Esophagus (tissue), 2 donors: Measurements from ENCODE around the gene REL. TPM values are rescaled to one million over a fixed set of nuclear protein-coding genes. Genes with fewer than 3 reads are reported as not detected.

ENCODE experiments used
- H3K27ac ChIP-seq, 2 donors: one replicate each; pipeline ENCODE4 v1.5.1; 2013; ENCODE audit warnings: low read depth in 2 of 2, mild to moderate bottlenecking in 2 of 2, inconsistent platforms in 1 of 2, low read length in 1 of 2, moderate library complexity in 1 of 2
- H3K27me3 ChIP-seq, 2 donors: one replicate each; pipeline ENCODE4 v1.6.1; 2013; ENCODE audit warnings: low read length in 2 of 2, control low read depth in 1 of 2, mild to moderate bottlenecking in 1 of 2; ENCODE audit not compliant: insufficient read depth in 2 of 2, control insufficient read depth in 1 of 2
- H3K36me3 ChIP-seq, 2 donors: one replicate each; pipeline ENCODE4 v1.6.1; 2013; ENCODE audit warnings: low read length in 1 of 2; ENCODE audit not compliant: control insufficient read depth in 2 of 2, insufficient read depth in 2 of 2
- H3K4me1 ChIP-seq, 2 donors: one replicate each; pipeline ENCODE4 v1.6.1; 2013; ENCODE audit warnings: low read length in 1 of 2; ENCODE audit not compliant: control insufficient read depth in 2 of 2, insufficient read depth in 2 of 2
- H3K4me3 ChIP-seq, 2 donors: one replicate each; pipeline ENCODE4 v1.5.1; 2013; ENCODE audit warnings: low read length in 2 of 2, mild to moderate bottlenecking in 2 of 2, low read depth in 1 of 2, moderate library complexity in 1 of 2
- H3K9me3 ChIP-seq, 2 donors: one replicate each; pipeline ENCODE4 v1.6.1; 2013; ENCODE audit warnings: mild to moderate bottlenecking in 2 of 2, low read depth in 1 of 2, low read length in 1 of 2, moderate library complexity in 1 of 2; ENCODE audit not compliant: control insufficient read depth in 2 of 2, insufficient read depth in 1 of 2
- WGBS, 2 donors: extraction: QIAGEN DNeasy Blood & Tissue Kit; methylation state at CpG; one replicate each; pipeline ENCODE4 v1.1.7; 2013; 5-methylcytosine and 5-hydroxymethylcytosine counted together
- polyA plus RNA-seq, 2 donors: library from polyadenylated mRNA; stranded (reverse); fragments of 200-250 nt; gene quantifications; one replicate each; pipeline ENCODE4 v1.2.3, GENCODE V29; 2013
- donor health status: healthy with polysubstance abuse.
- donor health status: Bipolar disorder and iron deficiency.

Gene REL
- polyA plus RNA-seq: 1 to 10 TPM; 2.0 to 2.2 TPM

DNA sequence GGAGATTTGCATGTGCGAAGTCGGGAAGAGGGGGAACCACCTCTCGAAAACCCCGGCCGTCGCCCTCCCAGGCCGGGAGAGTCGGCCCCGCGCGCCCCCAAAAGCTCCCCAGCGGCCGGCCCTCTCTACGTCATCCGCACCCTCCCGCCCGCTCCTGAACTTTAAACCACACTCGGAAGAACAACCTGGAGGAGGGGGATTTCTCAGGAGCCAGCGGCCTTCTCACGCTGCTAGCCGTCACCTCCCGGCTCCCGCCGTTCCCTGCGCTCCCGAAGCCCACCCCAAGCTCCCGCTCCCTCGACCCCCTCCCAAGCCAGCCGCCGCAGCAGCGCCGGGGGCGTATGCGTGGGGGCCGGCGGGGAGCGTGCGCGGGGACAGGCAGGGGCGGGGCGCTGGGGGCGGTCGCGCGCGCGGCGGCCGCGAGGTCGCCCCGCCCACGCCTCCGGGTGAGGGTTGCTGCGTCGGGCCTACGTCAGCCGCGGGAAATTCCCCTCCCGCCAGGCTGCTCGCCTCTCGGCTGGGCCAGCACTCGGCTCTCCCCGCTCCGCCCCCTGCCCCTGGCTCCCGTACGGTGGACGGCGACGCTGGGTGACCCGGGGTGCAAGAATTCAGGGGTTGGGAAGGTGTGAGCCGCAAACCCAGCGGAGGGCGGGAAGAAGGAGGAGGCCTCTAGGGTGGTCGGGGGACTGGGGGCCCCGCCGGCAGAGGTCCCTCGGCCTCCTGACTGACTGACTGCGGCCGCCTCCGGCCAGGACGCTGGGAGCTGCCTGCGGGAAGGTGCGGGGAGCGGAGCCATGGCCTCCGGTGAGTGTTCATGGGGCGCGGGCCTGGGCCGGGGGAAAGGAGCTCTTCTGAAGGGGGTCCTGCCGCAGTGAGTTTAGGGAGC, at the start of gene REL:
REL (plus strand) TSS at position 528 of the 886 bp plus-strand sequence; CDS start at position 795, 267 bp downstream.
- WGBS, 2 donors: 1% methylated on average over 65 to 90 of the region's 90 CpGs
- Histone ChIP-seq H3K27me3 (no peaks in the 10 kb centered on the region), H3K27ac (peak within 1 kb of the TSS; percentile 96 to 97), H3K4me3 (peak within 1 kb of the TSS; percentile 72 to 81), H3K36me3 (no peaks in the 10 kb centered on the region), H3K9me3 (no peaks in the 10 kb centered on the region), H3K4me1 (no peaks in the 10 kb centered on the region)

GRCh38 chr2:60831921-60832320, 49.5 kb upstream of the REL start:
- Histone ChIP-seq H3K36me3 (no peaks in the 10 kb centered on the region), H3K4me3 (no peak overlapping the region), H3K9me3 (no peaks in the 10 kb centered on the region), H3K4me1 (no peaks in the 10 kb centered on the region), H3K27me3 (no peaks in the 10 kb centered on the region), H3K27ac (no peak overlapping the region)

GRCh38 chr2:60832621-60833020, 48.8 kb upstream of the REL start:
- H3K4me3 ChIP-seq: no peak overlapping the region
- no peaks in the 10 kb centered on the region for H3K4me1 ChIP-seq
- no peaks in the 10 kb centered on the region for H3K36me3 ChIP-seq
- H3K27me3 ChIP-seq: no peaks in the 10 kb centered on the region
- H3K27ac ChIP-seq: no peak overlapping the region
- H3K9me3 ChIP-seq: no peaks in the 10 kb centered on the region
- 28 to 51% methylated on average over 2 of the region's 2 CpGs for WGBS, 2 donors

GRCh38 chr2:60834270-60834717, 47.1 kb upstream of the REL start:
- Histone ChIP-seq H3K27me3 (no peaks in the 10 kb centered on the region), H3K27ac (no peak overlapping the region), H3K4me1 (no peaks in the 10 kb centered on the region), H3K4me3 (no peak overlapping the region), H3K36me3 (no peaks in the 10 kb centered on the region), H3K9me3 (no peaks in the 10 kb centered on the region)
- 40 to 46% methylated on average over 2 of the region's 2 CpGs for WGBS, 2 donors

GRCh38 chr2:60836491-60836890, 44.9 kb upstream of the REL start:
- Histone ChIP-seq H3K27me3 (no peaks in the 10 kb centered on the region), H3K9me3 (no peaks in the 10 kb centered on the region), H3K4me3 (no peak overlapping the region), H3K36me3 (no peaks in the 10 kb centered on the region), H3K27ac (no peak overlapping the region), H3K4me1 (no peaks in the 10 kb centered on the region)
- 79 to 90% methylated on average over 3 of the region's 3 CpGs for WGBS, 2 donors

DNA sequence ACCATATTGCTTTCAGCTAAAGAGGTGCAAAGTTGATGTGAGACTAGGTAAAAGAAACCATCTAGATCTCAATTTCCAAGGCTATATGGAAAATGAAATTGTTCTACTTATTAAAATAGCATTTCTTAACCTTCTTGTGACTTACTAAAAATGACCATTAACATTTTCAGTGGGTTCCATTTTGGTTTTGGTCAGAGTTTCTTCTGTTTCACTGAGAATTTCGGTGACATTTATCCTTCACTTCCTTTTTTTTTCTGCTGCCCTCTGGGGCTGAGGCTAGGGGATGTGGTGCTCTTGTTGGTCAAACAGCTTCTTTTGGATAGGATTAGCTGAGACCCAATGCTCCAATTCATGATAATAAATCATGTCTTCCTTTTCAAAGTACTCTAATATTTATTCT, 44.3 kb upstream of the REL start:
- no peaks in the 10 kb centered on the region for H3K36me3 ChIP-seq
- no peaks in the 10 kb centered on the region for H3K9me3 ChIP-seq
- WGBS, 2 donors: 62 to 73% methylated on average over 1 of the region's 1 CpG
- no peak overlapping the region for H3K27ac ChIP-seq
- no peaks in the 10 kb centered on the region for H3K27me3 ChIP-seq
- no peaks in the 10 kb centered on the region for H3K4me1 ChIP-seq
- H3K4me3 ChIP-seq: no peak overlapping the region

DNA sequence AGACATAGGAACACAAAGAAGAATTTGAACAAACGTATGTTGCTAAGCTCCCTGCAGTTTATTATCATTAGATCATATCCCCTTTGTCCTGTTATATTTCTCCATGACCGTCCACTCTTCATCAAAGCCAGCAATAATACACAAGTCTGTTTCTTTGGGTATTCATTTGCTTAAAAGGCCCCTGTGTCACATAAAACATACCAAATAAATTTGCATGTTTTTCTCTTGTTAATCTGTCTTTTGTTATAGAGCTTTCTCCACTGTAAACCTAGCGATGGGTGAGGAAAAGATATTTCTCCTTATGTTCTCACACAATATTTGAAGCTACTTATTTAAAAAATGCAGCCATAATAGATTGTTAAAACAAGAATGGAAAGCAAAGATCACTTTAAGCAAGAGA, 42.9 kb upstream of the REL start:
- Histone ChIP-seq H3K27me3 (no peaks in the 10 kb centered on the region), H3K27ac (no peak overlapping the region), H3K4me3 (no peak overlapping the region), H3K9me3 (no peaks in the 10 kb centered on the region), H3K4me1 (no peaks in the 10 kb centered on the region), H3K36me3 (no peaks in the 10 kb centered on the region)
- 75 to 78% methylated on average over 3 of the region's 3 CpGs for WGBS, 2 donors

GRCh38 chr2:60839126-60839813, 42.1 kb upstream of the REL start:
- Histone ChIP-seq H3K4me1 (no peaks in the 10 kb centered on the region), H3K27ac (no peak overlapping the region), H3K4me3 (no peak overlapping the region), H3K36me3 (no peaks in the 10 kb centered on the region), H3K27me3 (no peaks in the 10 kb centered on the region), H3K9me3 (no peaks in the 10 kb centered on the region)
- WGBS, 2 donors: 87 to 88% methylated on average over 9 of the region's 9 CpGs

DNA sequence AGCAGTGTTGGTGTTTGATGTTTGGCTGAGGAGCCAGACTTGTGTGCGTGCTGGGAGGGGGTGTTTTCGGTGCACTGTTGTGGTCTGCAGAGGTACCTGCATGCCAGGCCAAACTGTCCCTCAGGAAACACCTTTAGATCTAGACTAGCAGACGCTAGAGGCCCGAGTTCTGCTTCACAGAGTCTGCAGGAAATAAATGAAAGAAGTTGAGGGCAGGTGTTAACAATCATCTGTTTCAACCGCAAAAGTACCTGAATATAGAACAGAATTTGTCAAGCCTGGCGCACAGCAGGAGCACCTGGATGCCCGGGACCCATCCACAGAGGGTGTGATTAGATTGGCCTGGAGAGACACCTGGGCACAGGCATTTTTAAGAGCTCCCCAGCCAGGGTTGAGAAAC, 40.5 kb upstream of the REL start:
- no peaks in the 10 kb centered on the region for H3K36me3 ChIP-seq
- H3K27ac ChIP-seq: no peak overlapping the region
- no peaks in the 10 kb centered on the region for H3K9me3 ChIP-seq
- no peaks in the 10 kb centered on the region for H3K27me3 ChIP-seq
- H3K4me1 ChIP-seq: no peaks in the 10 kb centered on the region
- no peak overlapping the region for H3K4me3 ChIP-seq
- 75 to 77% methylated on average over 7 of the region's 7 CpGs for WGBS, 2 donors
